Neuronal stem cell (in vitro differentiated cells): ENCODE data around the gene LZTFL1.
A peak's percentile ranks its signal among the peaks of the same experiment; 100 is the strongest.

Experiments
- DNase-seq: peaks from one replicate; pipeline ENCODE4 v3.0.0-alpha.2; 2013; ENCODE audit warnings: low spot score
- H2AFZ ChIP-seq: one replicate; pipeline ENCODE4 v1.6.1; 2013; ENCODE audit warnings: mild to moderate bottlenecking, low read length, inconsistent platforms
- H2AK5ac ChIP-seq: 2 replicates; pipeline ENCODE4 v1.6.1; 2013; ENCODE audit warnings: low read depth, mild to moderate bottlenecking, inconsistent platforms, low read length, moderate library complexity, mixed read lengths
- H2BK120ac ChIP-seq: 2 replicates; pipeline ENCODE4 v1.6.1; 2013; ENCODE audit warnings: low read depth, mild to moderate bottlenecking, inconsistent platforms, low read length, moderate library complexity, mixed read lengths
- H2BK12ac ChIP-seq: one replicate; pipeline ENCODE4 v1.6.1; 2013; ENCODE audit warnings: low read length, inconsistent platforms
- H2BK15ac ChIP-seq: 2 replicates; pipeline ENCODE4 v1.6.1; 2013; ENCODE audit warnings: mild to moderate bottlenecking, low read length, inconsistent platforms, mixed read lengths
- H2BK5ac ChIP-seq: one replicate; pipeline ENCODE4 v1.6.1; 2013; ENCODE audit warnings: inconsistent platforms, mild to moderate bottlenecking, low read length, moderate library complexity
- H3K14ac ChIP-seq: one replicate; pipeline ENCODE4 v1.6.1; 2013; ENCODE audit warnings: low read length, inconsistent platforms
- H3K18ac ChIP-seq: 2 replicates; pipeline ENCODE4 v1.6.1; 2013; ENCODE audit warnings: low read length, inconsistent platforms
- H3K23ac ChIP-seq: 2 replicates; pipeline ENCODE4 v1.6.1; 2013; ENCODE audit warnings: low read depth, mild to moderate bottlenecking, mixed read lengths, low read length, inconsistent platforms; ENCODE audit not compliant: poor library complexity
- H3K27ac ChIP-seq: replicated peaks from 3 replicates; pipeline ENCODE4 v1.5.1; 2013; ENCODE audit warnings: low read length, inconsistent platforms
- H3K27me3 ChIP-seq, 3 experiments: 2 replicates each; pipeline ENCODE4 v1.6.1; 2013; ENCODE audit warnings: low read length in 3 of 3, mild to moderate bottlenecking in 2 of 3, inconsistent platforms in 1 of 3, low read depth in 1 of 3, mixed read lengths in 1 of 3, moderate library complexity in 1 of 3; ENCODE audit not compliant: control insufficient read depth in 3 of 3, insufficient read depth in 3 of 3
- H3K36me3 ChIP-seq, 2 donors: replicated peaks in 1 of 2; 2 replicates each; pipeline ENCODE4 v1.6.1; 2013; ENCODE audit warnings: low read length in 2 of 2; ENCODE audit not compliant: control insufficient read depth in 2 of 2, insufficient read depth in 2 of 2
- H3K4ac ChIP-seq: 2 replicates; pipeline ENCODE4 v1.6.1; 2013; ENCODE audit warnings: inconsistent platforms, mild to moderate bottlenecking, low read length, moderate library complexity
- H3K4me1 ChIP-seq, 2 donors: 1 replicate in 1 of 2; 2 replicates in 1 of 2; pipeline ENCODE4 v1.6.1; 2013; ENCODE audit warnings: low read length in 2 of 2, low read depth in 1 of 2; ENCODE audit not compliant: control insufficient read depth in 2 of 2, insufficient read depth in 1 of 2
- H3K4me2 ChIP-seq: one replicate; pipeline ENCODE4 v1.6.1; 2013; ENCODE audit warnings: mild to moderate bottlenecking, low read length, inconsistent platforms; ENCODE audit not compliant: insufficient read depth, poor library complexity, severe bottlenecking
- H3K4me3 ChIP-seq, 2 donors: 2 replicates each; pipeline ENCODE4 v1.5.1; 2013; ENCODE audit warnings: low read length in 2 of 2, mild to moderate bottlenecking in 2 of 2, inconsistent platforms in 1 of 2, moderate library complexity in 1 of 2
- H3K79me1 ChIP-seq: one replicate; pipeline ENCODE4 v1.6.1; 2013; ENCODE audit warnings: low read depth, mild to moderate bottlenecking, inconsistent platforms, low read length, moderate library complexity
- H3K9ac ChIP-seq: one replicate; pipeline ENCODE4 v1.6.1; 2013; ENCODE audit warnings: mild to moderate bottlenecking, low read depth, low read length, inconsistent platforms; ENCODE audit not compliant: poor library complexity
- H3K9me3 ChIP-seq, 2 donors: replicated peaks in 1 of 2; 2 replicates each; pipeline versions ENCODE3 to v1.6.1; 2013; ENCODE audit warnings: low read length in 2 of 2, mild to moderate bottlenecking in 2 of 2, inconsistent platforms in 1 of 2, low read depth in 1 of 2, mixed read lengths in 1 of 2, moderate library complexity in 1 of 2; ENCODE audit not compliant: control insufficient read depth in 2 of 2, insufficient read depth in 1 of 2
- H4K8ac ChIP-seq: one replicate; pipeline ENCODE4 v1.6.1; 2013; ENCODE audit warnings: low read depth, mild to moderate bottlenecking, inconsistent platforms, low read length, moderate library complexity
- H4K91ac ChIP-seq: one replicate; pipeline ENCODE4 v1.6.1; 2013; ENCODE audit warnings: low read length, low read depth, mild to moderate bottlenecking, inconsistent platforms; ENCODE audit not compliant: poor library complexity
- WGBS, 2 donors: extraction: QIAGEN DNeasy Blood & Tissue Kit; methylation state at CpG; one replicate each; pipeline ENCODE4 v1.1.7; 2013; ENCODE audit warnings: missing lambda C conversion rate in 2 of 2, mixed read lengths in 1 of 2; ENCODE audit not compliant: insufficient read length in 2 of 2, insufficient replicate concordance in 1 of 2; ENCODE audit errors: extremely low coverage in 2 of 2; 5-methylcytosine and 5-hydroxymethylcytosine counted together

The LZTFL1 gene

GRCh38 chr3:45806072-45806471 is 35.8 kb downstream of the LZTFL1 start:
- Histone ChIP-seq H2BK5ac (no peak overlapping the region), H3K4ac (no peak overlapping the region), H3K18ac (no peak overlapping the region), H2AK5ac (no peak overlapping the region), H3K9ac (no peak overlapping the region), H3K27ac (no peak overlapping the region), H4K91ac (no peak overlapping the region), H4K8ac (no peak overlapping the region), H3K4me2 (no peak overlapping the region), H2BK15ac (no peak overlapping the region), H2BK12ac (no peak overlapping the region), H3K4me3 (no peak overlapping the region), H3K23ac (no peak overlapping the region), H3K14ac (no peak overlapping the region), H3K9me3 (no peaks in the 10 kb centered on the region), H2BK120ac (no peak overlapping the region), H3K27me3 (no peaks in the 10 kb centered on the region), H3K79me1 (no peaks in the 10 kb centered on the region), H3K36me3 (no peaks in the 10 kb centered on the region), H3K4me1 (peaks cover 0 to 4% of the 10 kb centered on the region in 2 donors), H2AFZ (no peak overlapping the region)
- no CpG with 5 or more reads among the region's 3 CpGs for WGBS, 2 donors
- DNase-seq, result no peak

- Histone ChIP-seq H2BK120ac (no peak overlapping the region), H3K4me3 (no peak overlapping the region), H2BK15ac (no peak overlapping the region), H3K27ac (no peak overlapping the region), H3K4ac (no peak overlapping the region), H3K18ac (no peak overlapping the region), H3K14ac (no peak overlapping the region), H2AK5ac (no peak overlapping the region), H3K4me2 (no peak overlapping the region), H2AFZ (no peak overlapping the region), H3K36me3 (no peaks in the 10 kb centered on the region), H3K4me1 (peaks cover 0 to 4% of the 10 kb centered on the region in 2 donors), H3K23ac (no peak overlapping the region), H3K9ac (no peak overlapping the region), H2BK12ac (no peak overlapping the region), H3K27me3 (peaks cover 0 to 14% (median 0%) of the 10 kb centered on the region in 3 experiments), H2BK5ac (no peak overlapping the region), H3K9me3 (no peaks in the 10 kb centered on the region), H4K8ac (no peak overlapping the region), H4K91ac (no peak overlapping the region), H3K79me1 (no peaks in the 10 kb centered on the region)
- no CpG with 5 or more reads among the region's 5 CpGs for whole genome bisulfite sequencing, 2 donors
- DNase-seq, result no peak
These were observed 38.5 kb downstream of the LZTFL1 start for GRCh38 chr3:45803252-45803935.

DNA sequence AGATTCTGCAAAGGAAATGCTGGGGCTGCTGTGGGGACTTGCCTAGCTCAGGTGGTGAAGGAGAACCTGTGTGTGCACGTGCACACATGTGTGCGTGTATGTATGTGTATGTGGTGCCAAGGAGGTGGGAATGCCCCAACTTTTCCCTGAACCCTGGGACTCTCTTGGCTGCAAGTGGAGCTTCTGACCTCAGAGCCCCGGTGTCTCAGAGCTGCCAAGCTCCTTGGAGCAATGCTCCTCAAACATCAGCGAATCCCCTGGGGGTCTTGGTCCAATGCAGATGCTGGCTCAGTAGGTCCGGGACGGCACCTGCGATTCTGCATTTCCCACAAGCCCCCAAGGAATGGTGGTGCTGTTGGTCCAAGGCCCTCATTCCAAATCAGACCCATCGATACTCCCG is 39.8 kb downstream of the LZTFL1 start:
- Histone ChIP-seq H3K23ac (no peak overlapping the region), H2BK12ac (no peak overlapping the region), H4K91ac (no peak overlapping the region), H3K4me2 (no peak overlapping the region), H2AFZ (no peak overlapping the region), H3K4me3 (no peak overlapping the region), H3K4me1 (no peaks in the 10 kb centered on the region), H2BK120ac (no peak overlapping the region), H3K27me3 (peaks cover 2 to 27% (median 8%) of the 10 kb centered on the region in 3 experiments), H2BK5ac (no peak overlapping the region), H2AK5ac (no peak overlapping the region), H4K8ac (no peak overlapping the region), H3K14ac (peak overlapping the region; percentile 4), H3K36me3 (no peaks in the 10 kb centered on the region), H3K9ac (no peak overlapping the region), H3K79me1 (no peaks in the 10 kb centered on the region), H3K18ac (no peak overlapping the region), H2BK15ac (no peak overlapping the region), H3K27ac (no peak overlapping the region), H3K9me3 (no peaks in the 10 kb centered on the region), H3K4ac (no peak overlapping the region)
- no CpG with 5 or more reads among the region's 9 CpGs for WGBS, 2 donors
- no peak for DNase-seq

GRCh38 chr3:45800611-45801010 is 41.3 kb downstream of the LZTFL1 start:
- Histone ChIP-seq H3K4me1 (peaks cover 0 to 5% of the 10 kb centered on the region in 2 donors), H3K79me1 (no peaks in the 10 kb centered on the region), H3K23ac (peak overlapping the region; percentile 57), H3K4me3 (no peak overlapping the region), H2BK5ac (no peak overlapping the region), H2AFZ (no peak overlapping the region), H3K27ac (no peak overlapping the region), H2BK15ac (no peak overlapping the region), H3K9me3 (no peaks in the 10 kb centered on the region), H3K36me3 (no peaks in the 10 kb centered on the region), H3K14ac (no peak overlapping the region), H3K9ac (no peak overlapping the region), H2BK120ac (no peak overlapping the region), H3K4ac (no peak overlapping the region), H3K27me3 (peaks cover 11 to 42% (median 23%) of the 10 kb centered on the region in 3 experiments), H4K8ac (no peak overlapping the region), H2BK12ac (no peak overlapping the region), H4K91ac (no peak overlapping the region), H2AK5ac (no peak overlapping the region), H3K4me2 (no peak overlapping the region), H3K18ac (no peak overlapping the region)
- no CpG with 5 or more reads among the region's 4 CpGs for WGBS, 2 donors
- no peak for DNase-seq
